ENCODE data around the gene KMT2C.

GRCh38 chr7:152196391-152196790, 239.4 kb downstream of the KMT2C start:
- TF ChIP-seq, protein P1, sequence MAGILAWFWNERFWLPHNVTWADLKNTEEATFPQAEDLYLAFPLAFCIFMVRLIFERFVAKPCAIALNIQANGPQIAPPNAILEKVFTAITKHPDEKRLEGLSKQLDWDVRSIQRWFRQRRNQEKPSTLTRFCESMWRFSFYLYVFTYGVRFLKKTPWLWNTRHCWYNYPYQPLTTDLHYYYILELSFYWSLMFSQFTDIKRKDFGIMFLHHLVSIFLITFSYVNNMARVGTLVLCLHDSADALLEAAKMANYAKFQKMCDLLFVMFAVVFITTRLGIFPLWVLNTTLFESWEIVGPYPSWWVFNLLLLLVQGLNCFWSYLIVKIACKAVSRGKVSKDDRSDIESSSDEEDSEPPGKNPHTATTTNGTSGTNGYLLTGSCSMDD (CRISPR knock-in tag; IDR thresholded peaks at IDR 0.05): no peak
- TF ChIP-seq TBP (CRISPR knock-in tag; IDR thresholded peaks at IDR 0.05): no peak
- TF ChIP-seq ZGPAT (CRISPR knock-in tag; IDR thresholded peaks at IDR 0.05): no peak
- TF ChIP-seq, protein P2, sequence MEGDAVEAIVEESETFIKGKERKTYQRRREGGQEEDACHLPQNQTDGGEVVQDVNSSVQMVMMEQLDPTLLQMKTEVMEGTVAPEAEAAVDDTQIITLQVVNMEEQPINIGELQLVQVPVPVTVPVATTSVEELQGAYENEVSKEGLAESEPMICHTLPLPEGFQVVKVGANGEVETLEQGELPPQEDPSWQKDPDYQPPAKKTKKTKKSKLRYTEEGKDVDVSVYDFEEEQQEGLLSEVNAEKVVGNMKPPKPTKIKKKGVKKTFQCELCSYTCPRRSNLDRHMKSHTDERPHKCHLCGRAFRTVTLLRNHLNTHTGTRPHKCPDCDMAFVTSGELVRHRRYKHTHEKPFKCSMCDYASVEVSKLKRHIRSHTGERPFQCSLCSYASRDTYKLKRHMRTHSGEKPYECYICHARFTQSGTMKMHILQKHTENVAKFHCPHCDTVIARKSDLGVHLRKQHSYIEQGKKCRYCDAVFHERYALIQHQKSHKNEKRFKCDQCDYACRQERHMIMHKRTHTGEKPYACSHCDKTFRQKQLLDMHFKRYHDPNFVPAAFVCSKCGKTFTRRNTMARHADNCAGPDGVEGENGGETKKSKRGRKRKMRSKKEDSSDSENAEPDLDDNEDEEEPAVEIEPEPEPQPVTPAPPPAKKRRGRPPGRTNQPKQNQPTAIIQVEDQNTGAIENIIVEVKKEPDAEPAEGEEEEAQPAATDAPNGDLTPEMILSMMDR (CRISPR knock-in tag; IDR thresholded peaks at IDR 0.05): no peak
- no peak for TF ChIP-seq TP53 (CRISPR knock-in tag; conservative IDR thresholded peaks at IDR 0.05)
- no peak for TF ChIP-seq ARHGAP35 (CRISPR knock-in tag; IDR thresholded peaks at IDR 0.05; ENCODE audit: borderline replicate concordance)
- TF ChIP-seq ZNF513 (CRISPR knock-in tag; conservative IDR thresholded peaks at IDR 0.05): no peak
- TF ChIP-seq ZNF3 (CRISPR knock-in tag; IDR thresholded peaks at IDR 0.05): no peak
- TF ChIP-seq ZNF652 (CRISPR knock-in tag; IDR thresholded peaks at IDR 0.05; ENCODE audit: borderline replicate concordance, low read depth): no peak
- TF ChIP-seq POLR2AphosphoS5 (IDR thresholded peaks at IDR 0.05; ENCODE audit: low read depth, low read length): no peak
- TF ChIP-seq HBP1 (CRISPR knock-in tag; IDR thresholded peaks at IDR 0.05; ENCODE audit: low read depth): no peak
- no peak for TF ChIP-seq TCF7 (IDR thresholded peaks at IDR 0.05; ENCODE audit: low read depth)
